DND-41 (cell line): ENCODE measurements around the gene GSDMA.

Experiments used
- ATAC-seq: fragments of 200-7000 bp; cut with Tn5 transposase; 3 replicates; pipeline ENCODE4 v1.9.1; 2021; ENCODE audit warnings: low read depth; ENCODE audit not compliant: insufficient read depth
- DNase-seq: peaks from one replicate; pipeline ENCODE4 v3.0.0-alpha.2; 2020
- H2AFZ ChIP-seq: 2 replicates; pipeline ENCODE4 v1.6.0; 2012; ENCODE audit warnings: low read depth, low read length
- H3K27ac ChIP-seq: 2 replicates; pipeline ENCODE4 v1.5.1; 2012; ENCODE audit warnings: low read length, inconsistent platforms
- H3K27me3 ChIP-seq: fragments of 200-600 bp; sonication (generic); 2 replicates; pipeline ENCODE4 v1.6.0; 2012; ENCODE audit warnings: low read length, mild to moderate bottlenecking, inconsistent platforms; ENCODE audit not compliant: insufficient read depth, poor library complexity
- H3K36me3 ChIP-seq: 2 replicates; pipeline ENCODE4 v1.5.1; 2012; ENCODE audit warnings: low read length, inconsistent platforms; ENCODE audit not compliant: insufficient read depth
- H3K4me1 ChIP-seq: 2 replicates; pipeline ENCODE4 v1.5.1; 2012; ENCODE audit warnings: mild to moderate bottlenecking, low read length; ENCODE audit not compliant: insufficient read depth
- H3K4me2 ChIP-seq: 2 replicates; pipeline ENCODE4 v1.6.0; 2012; ENCODE audit warnings: mild to moderate bottlenecking, moderate library complexity, low read length, inconsistent platforms; ENCODE audit not compliant: insufficient read depth
- H3K4me3 ChIP-seq, 2 experiments: fragments of 200-600 bp in 1 of 2; shearing (Covaris generic) in 1 of 2; 2 replicates each; pipeline ENCODE4 v1.5.1; 2012 to 2016; ENCODE audit warnings: inconsistent platforms in 2 of 2, low read length in 2 of 2, mild to moderate bottlenecking in 2 of 2, low read depth in 1 of 2, moderate library complexity in 1 of 2
- H3K79me2 ChIP-seq: 2 replicates; pipeline ENCODE4 v1.6.0; 2012; ENCODE audit warnings: low read length, inconsistent platforms; ENCODE audit not compliant: insufficient read depth
- H3K9ac ChIP-seq: 2 replicates; pipeline ENCODE4 v1.6.0; 2012; ENCODE audit warnings: low read depth, mild to moderate bottlenecking, inconsistent platforms, low read length, moderate library complexity
- H3K9me3 ChIP-seq: 2 replicates; pipeline ENCODE4 v1.5.1; 2012; ENCODE audit warnings: low read length, moderate library complexity, mild to moderate bottlenecking, inconsistent platforms; ENCODE audit not compliant: insufficient read depth, severe bottlenecking
- H4K20me1 ChIP-seq: 2 replicates; pipeline ENCODE4 v1.6.0; 2012; ENCODE audit warnings: low read length; ENCODE audit not compliant: insufficient read depth
- CTCF ChIP-seq: IDR thresholded peaks from 2 replicates; pipeline ENCODE4 v1.5.1; 2012; ENCODE audit warnings: borderline replicate concordance, low read length, moderate library complexity, mild to moderate bottlenecking; ENCODE audit not compliant: poor library complexity, severe bottlenecking; ENCODE audit errors: extremely low read depth
- EZH2 ChIP-seq: IDR thresholded peaks from 3 replicates; pipeline ENCODE4 v1.6.1; 2012; ENCODE audit warnings: borderline replicate concordance, low read depth, mild to moderate bottlenecking, moderate library complexity, low read length, inconsistent platforms; ENCODE audit not compliant: severe bottlenecking

Gene GSDMA

GRCh38 chr17:39962642-39963220 lies at the start of gene GSDMA:
GSDMA (plus strand) TSS chr17:39963004; CDS start chr17:39965688, 2,684 bp downstream.
- no peaks in the 10 kb centered on the region for H3K9me3 ChIP-seq
- no peaks in the 10 kb centered on the region for H3K36me3 ChIP-seq
- DNase-seq = no peak
- H4K20me1 ChIP-seq = no peaks in the 10 kb centered on the region
- H3K4me2 ChIP-seq = no peak within 1 kb of the TSS
- H3K27me3 ChIP-seq = no peaks in the 10 kb centered on the region
- TF ChIP-seq EZH2 = no peak
- no peak for TF ChIP-seq CTCF
- H3K4me3 ChIP-seq = no peak within 1 kb of the TSS
- H2AFZ ChIP-seq = no peak within 1 kb of the TSS
- no peak within 1 kb of the TSS for H3K27ac ChIP-seq
- ATAC-seq = no peak
- peaks cover 7% of the 10 kb centered on the region for H3K4me1 ChIP-seq
- H3K9ac ChIP-seq = no peak within 1 kb of the TSS
- no peaks in the 10 kb centered on the region for H3K79me2 ChIP-seq

GRCh38 chr17:39913989-39914388 lies 48.8 kb upstream of the GSDMA start:
- Histone ChIP-seq H3K4me1 (no peaks in the 10 kb centered on the region), H3K9me3 (no peaks in the 10 kb centered on the region), H3K27me3 (no peaks in the 10 kb centered on the region), H3K4me2 (no peak overlapping the region), H3K27ac (no peak overlapping the region), H3K9ac (no peak overlapping the region), H3K36me3 (peaks cover 16% of the 10 kb centered on the region), H2AFZ (no peak overlapping the region), H4K20me1 (no peaks in the 10 kb centered on the region), H3K4me3 (no peak overlapping the region), H3K79me2 (no peaks in the 10 kb centered on the region)
- ATAC-seq (no peak), DNase-seq (no peak)
- no peak for TF ChIP-seq EZH2
- no peak for TF ChIP-seq CTCF

- no peaks in the 10 kb centered on the region for H3K79me2 ChIP-seq
- ATAC-seq (no peak), DNase-seq (no peak)
- H3K36me3 ChIP-seq = peaks cover 29% of the 10 kb centered on the region
- no peak overlapping the region for H3K4me2 ChIP-seq
- H3K27me3 ChIP-seq = no peaks in the 10 kb centered on the region
- H3K4me3 ChIP-seq = no peak overlapping the region
- no peak overlapping the region for H2AFZ ChIP-seq
- TF ChIP-seq EZH2 (no peak), CTCF (no peak)
- H3K4me1 ChIP-seq = no peaks in the 10 kb centered on the region
- H3K27ac ChIP-seq = no peak overlapping the region
- H3K9ac ChIP-seq = no peak overlapping the region
- H4K20me1 ChIP-seq = no peaks in the 10 kb centered on the region
- no peaks in the 10 kb centered on the region for H3K9me3 ChIP-seq
These were observed 47.2 kb upstream of the GSDMA start for GRCh38 chr17:39915559-39915958.
